SKM-1 treated with dmso at 0.1 percent for 144 hours (cell line): ENCODE data around the gene BEGAIN.

Experiments used
- DNase-seq: peaks from one replicate; lab custom pipeline; 2025; ENCODE audit not compliant: unreplicated experiment; lab: John Stamatoyannopoulos, UW

The BEGAIN gene

DNA sequence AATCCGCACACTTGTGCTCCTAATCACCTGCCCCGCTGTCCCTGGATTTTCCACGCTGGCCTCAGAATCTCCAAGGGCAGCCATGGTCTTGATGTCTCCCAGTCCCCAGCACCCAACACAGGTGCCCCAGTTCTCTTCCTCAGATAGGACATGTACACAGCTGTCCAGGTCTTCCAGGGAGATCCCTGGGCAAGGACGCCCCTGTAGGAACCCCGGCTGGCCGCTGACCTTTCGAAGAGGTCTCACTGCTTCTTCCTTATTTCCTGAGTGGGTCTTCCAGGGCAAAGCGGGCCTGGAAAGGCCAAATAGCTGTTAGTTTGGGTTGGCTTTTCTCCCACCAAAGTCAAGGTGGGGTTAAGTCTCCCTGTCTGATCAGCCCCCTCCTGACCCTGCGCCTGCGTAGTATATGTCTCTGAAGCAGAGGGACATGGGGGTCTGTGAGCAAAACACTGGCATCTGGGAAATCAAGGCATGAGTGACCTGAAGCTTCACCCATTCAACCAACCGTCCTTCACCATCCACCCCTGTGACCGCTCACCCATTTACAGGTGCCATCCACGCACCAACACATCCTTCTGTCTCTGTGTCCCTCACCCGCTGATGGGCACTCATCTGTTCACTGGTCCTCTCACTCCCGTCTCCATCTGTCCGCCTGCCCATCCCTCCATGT, 4.6 kb downstream of the BEGAIN start:
- DNase-seq = no peak

GRCh38 chr14:100581228-100582145, 5.7 kb downstream of the BEGAIN start:
- DNase-seq = no peak

DNA sequence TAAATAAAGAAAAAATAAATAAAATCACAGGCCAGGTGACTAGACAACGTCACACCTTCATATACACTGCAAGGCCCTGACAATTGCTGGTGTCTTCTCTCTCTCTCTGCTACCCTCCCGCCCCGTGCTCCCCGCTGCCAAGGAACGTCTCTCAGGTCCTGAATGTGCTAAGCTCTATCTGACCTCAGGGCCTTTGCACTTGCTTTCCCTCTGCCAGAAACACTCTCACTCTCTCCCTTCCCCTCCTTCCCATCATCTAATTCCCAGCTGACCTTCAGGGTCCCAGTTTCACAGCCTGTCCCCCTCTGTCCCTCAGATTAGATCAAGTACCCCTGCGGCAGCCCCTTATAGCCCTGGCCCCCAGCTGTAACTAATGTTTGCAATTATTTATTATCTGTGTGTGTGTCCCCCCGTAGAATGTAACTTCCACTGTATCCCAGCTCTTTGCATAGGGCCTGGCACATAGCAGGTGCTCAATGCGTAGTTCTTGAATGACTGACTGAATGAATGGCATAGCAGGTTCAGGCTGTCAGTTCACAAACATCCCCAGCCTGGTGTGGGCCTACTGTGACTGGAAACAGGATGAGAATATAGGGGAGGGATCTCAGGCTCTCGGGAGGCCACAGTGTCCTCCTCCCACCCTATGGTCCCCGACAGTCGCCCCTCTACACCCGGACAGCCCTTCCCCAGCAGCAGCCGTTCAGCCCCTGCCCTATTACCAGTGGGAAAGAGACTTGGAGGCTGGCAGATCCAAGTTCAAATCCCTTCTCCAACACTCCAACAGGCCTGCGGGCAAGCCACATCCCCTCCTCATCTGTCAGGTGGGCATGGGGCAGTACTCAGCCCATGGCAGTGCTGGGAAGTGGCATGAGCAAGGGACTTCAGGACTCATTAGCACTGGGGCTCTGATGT, 6.6 kb downstream of the BEGAIN start:
- no peak for DNase-seq

- no peak for DNase-seq
Measured at GRCh38 chr14:100578552-100578951, 8.7 kb downstream of the BEGAIN start.

GRCh38 chr14:100577986-100578431, 9.2 kb downstream of the BEGAIN start:
- DNase-seq = no peak

DNA sequence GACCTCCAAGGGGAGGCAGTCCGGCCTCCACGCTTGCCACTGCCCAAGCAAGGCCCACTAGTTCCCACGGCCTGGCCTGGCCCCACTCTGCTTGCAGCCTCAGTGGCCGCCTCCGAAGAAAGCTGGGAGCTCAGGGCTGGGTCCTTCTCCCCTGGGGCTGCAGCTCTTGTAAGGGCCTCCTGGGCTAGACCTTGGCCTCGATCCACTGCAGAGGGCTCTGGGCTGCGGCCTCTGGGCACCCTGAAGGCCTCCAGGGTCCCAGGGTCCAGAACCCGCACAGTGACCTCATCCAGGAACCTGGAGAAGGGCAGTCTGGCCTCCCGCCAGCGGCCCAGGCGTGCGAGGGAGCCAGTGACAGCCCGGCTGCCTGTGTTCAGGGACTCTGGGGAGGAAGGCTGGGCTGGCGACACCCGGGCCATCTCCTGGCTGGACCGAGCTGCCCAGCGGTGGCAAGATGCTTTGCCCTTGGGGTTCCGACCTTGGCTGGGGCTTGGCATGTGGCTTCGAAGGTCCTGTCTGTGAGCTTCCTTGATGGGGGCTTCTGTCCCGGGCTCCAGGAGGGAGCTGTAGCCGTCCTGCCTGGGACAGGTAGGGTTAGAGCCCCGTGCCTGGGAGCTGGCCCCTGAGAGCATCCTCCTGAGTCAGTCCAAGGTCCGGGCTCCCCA, 9.8 kb downstream of the BEGAIN start:
- no peak for DNase-seq

GRCh38 chr14:100576091-100577085, 10.8 kb downstream of the BEGAIN start:
- DNase-seq = no peak

DNA sequence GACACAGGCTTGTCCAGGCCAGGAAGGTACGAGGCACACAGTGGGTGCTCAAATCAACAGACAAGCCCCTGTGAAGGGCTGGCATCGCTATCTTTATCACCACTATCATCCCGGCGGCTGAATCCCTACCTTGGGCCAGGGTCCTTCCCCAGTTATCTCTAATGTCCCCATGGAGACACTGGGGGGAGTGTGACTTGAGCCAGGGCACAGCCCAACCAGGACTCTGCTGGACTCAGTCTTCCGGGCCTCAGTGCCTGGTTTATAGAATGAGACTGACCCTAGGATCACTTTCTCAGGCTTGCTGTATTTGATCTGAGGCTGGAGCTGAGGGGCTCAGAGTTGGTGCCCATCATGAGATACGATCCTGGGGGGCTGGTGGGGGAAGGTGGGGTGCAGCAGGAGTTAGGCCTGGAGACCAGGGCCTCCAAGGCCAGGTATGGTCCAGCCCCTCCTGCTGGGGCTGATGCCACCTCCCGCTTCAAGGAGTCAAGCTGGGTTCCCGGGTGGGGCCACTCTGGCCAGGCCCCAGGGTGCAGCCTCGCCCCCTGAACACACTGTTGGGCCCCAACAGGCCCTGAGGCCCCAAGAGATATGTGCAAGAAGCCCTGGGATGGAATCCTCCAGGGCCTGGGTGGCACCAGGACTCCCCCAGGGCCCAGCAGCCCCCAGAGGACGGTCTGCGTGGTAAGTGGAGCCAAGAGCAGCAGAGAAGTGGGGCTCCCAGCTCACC, 11.8 kb downstream of the BEGAIN start:
- no peak for DNase-seq

- DNase-seq = no peak
Measured at GRCh38 chr14:100574642-100575031, 12.6 kb downstream of the BEGAIN start.

DNA sequence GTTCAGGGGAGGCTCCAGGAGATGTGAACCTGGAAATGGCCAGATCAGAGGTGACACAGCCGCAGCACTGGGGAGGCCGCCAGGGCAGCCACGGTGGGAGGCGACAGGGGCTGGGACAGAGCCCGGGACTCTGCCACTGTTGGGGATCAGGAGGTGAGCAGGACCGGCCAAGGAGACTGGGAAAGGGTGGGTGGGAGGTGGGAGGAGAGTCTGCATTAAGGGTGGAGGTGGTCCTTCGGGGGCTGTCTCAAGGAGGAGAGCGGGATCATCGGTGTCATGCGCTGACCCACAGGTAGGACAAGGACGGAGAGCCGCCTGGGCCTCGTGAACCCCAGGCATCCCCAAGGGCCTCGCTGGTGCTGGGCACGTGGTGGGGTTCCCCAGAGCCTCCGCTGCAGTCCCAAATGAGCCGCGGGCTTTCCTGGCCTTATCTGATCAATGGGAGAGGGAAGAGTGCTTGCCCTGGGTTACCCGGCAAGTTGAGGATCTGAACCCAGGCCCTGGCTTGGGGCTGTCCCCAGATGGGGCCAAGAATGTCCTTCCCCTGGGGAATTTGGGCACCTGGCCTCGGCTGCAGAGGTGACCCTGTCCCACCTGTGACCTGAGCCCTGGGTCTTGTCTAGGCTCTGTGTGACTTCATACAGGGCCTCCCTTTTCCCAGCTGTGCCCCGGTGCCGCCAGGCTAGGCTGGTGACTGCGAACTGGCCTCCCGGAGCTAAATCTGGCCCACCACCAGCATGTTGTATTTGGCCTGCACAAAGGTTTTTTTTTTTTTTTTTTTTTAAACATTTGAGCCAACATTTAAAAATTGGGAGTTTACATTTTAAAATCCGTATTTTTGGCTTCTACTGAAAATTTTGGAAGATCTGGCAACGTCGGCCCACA, 13.2 kb downstream of the BEGAIN start:
- no peak for DNase-seq

DNA sequence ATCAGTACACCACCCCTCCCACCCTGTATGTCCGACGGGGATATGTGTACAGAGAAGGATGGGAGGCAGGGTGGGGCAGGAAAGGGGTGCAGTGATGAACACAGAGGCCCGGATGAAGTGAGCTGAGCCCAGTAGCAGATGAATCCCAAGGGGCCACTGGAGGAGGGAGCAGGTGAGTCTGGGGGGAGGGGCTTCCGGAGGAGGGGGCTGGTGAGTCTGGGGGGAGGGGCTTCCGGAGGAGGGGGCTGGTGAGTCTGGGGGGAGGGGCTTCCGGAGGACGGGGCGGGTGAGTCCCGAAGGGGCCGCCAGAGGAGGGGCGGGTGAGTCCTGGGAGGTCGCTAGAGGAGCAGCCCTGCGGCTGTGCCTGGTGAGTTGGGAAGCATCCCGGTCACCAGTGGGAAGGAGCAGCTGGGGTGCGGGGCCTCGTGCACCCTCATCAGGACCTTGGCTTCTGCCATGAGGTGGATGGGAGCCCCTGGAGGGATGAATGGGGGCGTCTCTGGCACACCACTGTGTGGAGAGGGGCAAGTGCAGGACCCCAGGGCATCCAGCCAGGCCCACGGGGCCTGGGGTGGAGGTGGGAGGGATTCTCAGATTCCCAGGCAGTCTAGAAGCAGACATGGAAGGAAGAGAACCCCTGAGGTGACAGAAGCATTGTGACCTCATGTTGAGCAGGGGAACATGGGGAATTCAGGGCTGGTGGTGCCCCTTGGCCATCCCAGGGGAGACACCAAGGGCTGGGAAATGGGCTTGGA, 14.0 kb downstream of the BEGAIN start:
- no peak for DNase-seq

GRCh38 chr14:100572543-100572942, 14.7 kb downstream of the BEGAIN start:
- DNase-seq = no peak

DNA sequence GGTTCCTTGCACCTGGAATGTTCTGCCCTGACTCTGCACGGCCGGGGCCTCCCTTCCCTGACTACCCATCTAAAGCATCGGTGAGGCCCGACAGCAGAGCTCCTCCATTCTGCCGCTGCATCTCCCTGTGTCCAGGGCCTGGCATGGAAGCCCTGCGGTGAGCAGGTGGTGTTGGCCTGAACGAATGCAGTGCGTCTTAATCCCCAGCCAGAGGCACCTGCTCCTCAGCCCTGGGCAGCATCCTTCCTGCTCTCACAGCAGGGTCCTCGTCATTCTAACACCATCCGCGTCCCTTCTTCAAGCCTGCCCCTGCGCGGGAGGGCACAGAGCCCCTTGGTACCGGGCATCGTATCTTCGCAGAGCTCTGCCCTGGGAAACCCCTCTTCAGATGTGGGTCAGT, 15.4 kb downstream of the BEGAIN start:
- DNase-seq = no peak

- no peak for DNase-seq
Measured at GRCh38 chr14:100570726-100571454, 16.3 kb downstream of the BEGAIN start.

DNA sequence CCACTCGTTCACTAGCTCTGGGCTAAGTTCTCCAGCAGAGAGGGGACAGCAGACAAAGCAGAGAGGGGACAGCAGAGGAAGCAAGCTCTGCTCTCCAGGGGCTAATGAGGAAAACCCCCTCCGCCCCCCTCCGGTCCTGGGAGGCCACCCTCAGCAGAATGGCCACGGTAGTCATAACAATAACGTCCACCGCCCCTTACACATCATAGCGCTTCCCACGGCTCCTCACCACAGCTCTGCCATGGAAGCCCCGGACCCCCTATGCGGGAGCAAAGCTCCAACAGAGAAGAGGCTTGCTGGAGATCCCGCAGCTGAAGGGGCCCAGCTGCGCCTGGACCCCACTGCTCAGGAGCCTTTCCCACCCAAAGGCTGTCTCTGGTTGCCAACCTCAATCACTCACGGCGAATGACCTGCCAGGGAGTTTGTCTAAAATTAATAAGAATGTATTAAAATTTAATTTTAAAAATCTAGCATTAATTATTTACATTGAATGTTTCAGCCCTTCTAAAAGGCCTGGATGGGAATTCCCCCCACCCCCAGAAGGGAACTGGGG, 17.4 kb downstream of the BEGAIN start:
- no peak for DNase-seq
